NCI-H2227 treated with DMSO at 0.1 percent for 48 hours (cell line): ENCODE results near the gene SPRED2.

Source experiments
- DNase-seq: peaks from one replicate; lab custom pipeline; 2025; lab: John Stamatoyannopoulos, UW

SPRED2 gene

GRCh38 chr2:65438137-65438899 lies 5.9 kb upstream of the SPRED2 start:
- no peak for DNase-seq

GRCh38 chr2:65437392-65438135 lies 5.2 kb upstream of the SPRED2 start:
- DNase-seq: no peak

GRCh38 chr2:65436824-65437221 lies 4.4 kb upstream of the SPRED2 start:
- no peak for DNase-seq

GRCh38 chr2:65436169-65436823 lies 3.9 kb upstream of the SPRED2 start:
- peak; percentile 89 for DNase-seq

- peak; percentile 75 for DNase-seq
Observed at GRCh38 chr2:65435625-65436168, 3.3 kb upstream of the SPRED2 start.

- DNase-seq: no peak
Observed at GRCh38 chr2:65434592-65435241, 2.3 kb upstream of the SPRED2 start.

- peak; percentile 60 for DNase-seq
Observed at GRCh38 chr2:65431421-65432226, 775 bp downstream of the SPRED2 start.

GRCh38 chr2:65430603-65431420 lies 1.6 kb downstream of the SPRED2 start:
- peak; percentile 80 for DNase-seq

- no peak for DNase-seq
Observed at GRCh38 chr2:65429786-65430602, 2.4 kb downstream of the SPRED2 start.

- no peak for DNase-seq
Observed at GRCh38 chr2:65427532-65427931, 4.9 kb downstream of the SPRED2 start.

- DNase-seq: no peak
Observed at GRCh38 chr2:65425276-65425675, 7.1 kb downstream of the SPRED2 start.

GRCh38 chr2:65424391-65424790 lies 8.0 kb downstream of the SPRED2 start:
- DNase-seq: no peak

- no peak for DNase-seq
Observed at GRCh38 chr2:65421432-65421748, 11.0 kb downstream of the SPRED2 start.

GRCh38 chr2:65420712-65421431 lies 11.5 kb downstream of the SPRED2 start:
- no peak for DNase-seq

- DNase-seq: no peak
Observed at GRCh38 chr2:65417509-65418085, 14.8 kb downstream of the SPRED2 start.

- no peak for DNase-seq
Observed at GRCh38 chr2:65416945-65417344, 15.5 kb downstream of the SPRED2 start.

- DNase-seq: no peak
Observed at GRCh38 chr2:65416321-65416720, 16.1 kb downstream of the SPRED2 start.

GRCh38 chr2:65415091-65415490 lies 17.3 kb downstream of the SPRED2 start:
- no peak for DNase-seq

GRCh38 chr2:65413610-65414009 lies 18.8 kb downstream of the SPRED2 start:
- no peak for DNase-seq
